Activated B cell treated with CpG ODN at 0.5 μM for 24 hours (primary cell): ENCODE measurements around the gene LBH. TPM values are rescaled to one million over a fixed set of nuclear protein-coding genes. Genes with fewer than 3 reads are reported as not detected.
"Not testable (repeated sequence)": the region's sequence is repeated elsewhere in the genome, so short reads cannot be mapped to it uniquely, and the experiment has no call there.

Experiments used
- ATAC-seq: fragments of 200-7000 bp; cut with Tn5 transposase; one replicate; pipeline ENCODE4 v1.10.0; 2021; ENCODE audit warnings: low read depth, mild to moderate bottlenecking, moderate library complexity
- CTCF ChIA-PET: fragments of 350-600 bp; sonication (Branson Sonifier 250); formaldehyde crosslinking; loops from one replicate; lab custom pipeline; 2021; ENCODE audit warnings: antibody characterized with exemption; lab: Charles Lee
- POLR2A ChIA-PET: fragments of 350-600 bp; sonication (Branson Sonifier 250); formaldehyde crosslinking; loops from one replicate; lab custom pipeline; 2021; ENCODE audit warnings: antibody characterized with exemption; lab: Charles Lee
- DNase-seq: peaks from one replicate; pipeline ENCODE4 v3.0.0; 2022
- H3K27ac Mint-ChIP-seq: one replicate; pipeline ENCODE4 v1.8.0; 2020; ENCODE audit warnings: mixed read lengths
- H3K27me3 Mint-ChIP-seq: one replicate; pipeline ENCODE4 v1.8.0; 2021; ENCODE audit warnings: mixed read lengths
- H3K36me3 Mint-ChIP-seq: one replicate; pipeline ENCODE4 v1.8.0; 2021; ENCODE audit warnings: low read depth, mixed read lengths
- H3K4me1 Mint-ChIP-seq: one replicate; pipeline ENCODE4 v1.8.0; 2021; ENCODE audit warnings: mixed read lengths
- H3K4me3 Mint-ChIP-seq: one replicate; pipeline ENCODE4 v1.8.0; 2020; ENCODE audit warnings: mild to moderate bottlenecking, mixed read lengths
- H3K9me3 Mint-ChIP-seq: one replicate; pipeline ENCODE4 v1.8.0; 2020; ENCODE audit warnings: mixed read lengths
- intact Hi-C: fragments of 100-400 bp; cut with micrococcal nuclease; formaldehyde crosslinking; loops from one replicate; pipeline ENCODE4 v1.15.1; 2024
- total RNA-seq: library from RNA; stranded (reverse); gene quantifications from 2 replicates; pipeline ENCODE4 v1.2.3, GENCODE V29; 2022
- TF ChIP-seq, protein P1 (sequence below): fragments of 200-600 bp; IDR thresholded peaks from one replicate; pipeline ENCODE4 v1.8.0; 2022; ENCODE audit warnings: antibody characterized with exemption, mild to moderate bottlenecking

LBH gene
- total RNA-seq, 1 donor from 2014 or later = 131 TPM

DNA sequence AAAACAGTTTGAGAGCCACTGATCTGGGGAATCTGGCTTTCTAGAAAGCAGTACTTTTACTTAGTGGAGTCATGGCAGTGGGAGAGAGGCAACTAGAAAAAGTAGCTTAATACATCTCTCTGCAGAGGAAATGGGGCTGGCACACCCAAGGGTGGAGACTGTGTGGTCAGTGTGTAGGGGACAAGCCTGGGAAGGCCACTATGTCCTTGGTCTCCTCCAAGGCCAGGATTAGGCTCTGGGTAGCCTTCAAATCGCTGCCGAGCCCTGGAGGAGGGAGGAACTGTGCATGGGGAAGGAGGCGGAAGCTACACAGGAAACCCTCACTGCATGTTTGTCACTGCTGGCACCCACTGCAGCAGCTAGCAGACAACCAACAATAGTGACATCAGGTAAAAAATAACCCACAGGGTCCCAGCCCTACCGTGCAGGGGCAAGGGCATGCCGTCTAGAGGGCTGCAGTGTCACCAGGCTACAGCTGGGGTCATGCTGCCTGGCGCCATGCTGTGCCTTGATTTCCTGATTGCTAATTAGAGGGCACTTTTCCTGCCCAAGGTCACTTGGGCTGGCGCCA lies 34.8 kb downstream of the LBH start:
- Mint-ChIP-seq H3K9me3 (peaks cover 8% of the 10 kb centered on the region), H3K4me3 (peak overlapping the region; percentile 79), H3K36me3 (peaks cover 10% of the 10 kb centered on the region), H3K4me1 (peaks cover 92% of the 10 kb centered on the region), H3K27ac (peak overlapping the region; percentile 99), H3K27me3 (no peaks in the 10 kb centered on the region)
- ATAC-seq (peak; percentile 80), DNase-seq (no peak)
- intact Hi-C loops = loop anchor here (1.0 to 2.0 kb wide), 2 partner anchors 10 to 17 kb away; no protein-coding TSS in a partner anchor
- CTCF ChIA-PET = interaction anchor here (1.2 to 1.7 kb wide), 4 partner anchors 10 to 101 kb away, joined by 3 to 8 read pairs (median 4); no protein-coding TSS in a partner anchor
- TF ChIP-seq, protein P1, sequence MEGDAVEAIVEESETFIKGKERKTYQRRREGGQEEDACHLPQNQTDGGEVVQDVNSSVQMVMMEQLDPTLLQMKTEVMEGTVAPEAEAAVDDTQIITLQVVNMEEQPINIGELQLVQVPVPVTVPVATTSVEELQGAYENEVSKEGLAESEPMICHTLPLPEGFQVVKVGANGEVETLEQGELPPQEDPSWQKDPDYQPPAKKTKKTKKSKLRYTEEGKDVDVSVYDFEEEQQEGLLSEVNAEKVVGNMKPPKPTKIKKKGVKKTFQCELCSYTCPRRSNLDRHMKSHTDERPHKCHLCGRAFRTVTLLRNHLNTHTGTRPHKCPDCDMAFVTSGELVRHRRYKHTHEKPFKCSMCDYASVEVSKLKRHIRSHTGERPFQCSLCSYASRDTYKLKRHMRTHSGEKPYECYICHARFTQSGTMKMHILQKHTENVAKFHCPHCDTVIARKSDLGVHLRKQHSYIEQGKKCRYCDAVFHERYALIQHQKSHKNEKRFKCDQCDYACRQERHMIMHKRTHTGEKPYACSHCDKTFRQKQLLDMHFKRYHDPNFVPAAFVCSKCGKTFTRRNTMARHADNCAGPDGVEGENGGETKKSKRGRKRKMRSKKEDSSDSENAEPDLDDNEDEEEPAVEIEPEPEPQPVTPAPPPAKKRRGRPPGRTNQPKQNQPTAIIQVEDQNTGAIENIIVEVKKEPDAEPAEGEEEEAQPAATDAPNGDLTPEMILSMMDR = no peak
- POLR2A ChIA-PET = interaction anchor here (0.9 to 3.8 kb wide), 18 partner anchors 10 to 181 kb away, joined by 3 to 43 read pairs (median 5); partner anchors contain the start of gene LCLAT1

DNA sequence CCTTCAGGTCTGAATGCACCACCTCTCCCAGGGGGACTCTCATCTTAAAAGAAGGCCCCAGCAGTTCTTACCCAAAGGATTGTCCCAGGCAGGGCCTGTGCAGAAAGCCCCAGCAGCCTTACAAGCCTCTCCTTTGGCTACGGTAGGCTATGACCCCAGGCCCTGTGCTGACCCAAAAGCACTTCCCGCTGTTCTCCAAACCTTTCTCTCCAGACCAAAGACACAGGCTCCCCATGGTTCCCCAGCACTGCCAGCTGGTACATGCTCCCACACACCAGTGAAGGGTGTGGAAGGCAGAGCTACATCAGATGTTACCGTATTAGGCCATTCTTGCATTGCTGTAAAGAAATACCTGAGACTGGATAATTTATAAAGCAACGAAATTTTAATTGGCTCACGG lies 35.4 kb downstream of the LBH start:
- no peaks in the 10 kb centered on the region for H3K27me3 Mint-ChIP-seq
- H3K4me1 Mint-ChIP-seq = peaks cover 92% of the 10 kb centered on the region

DNA sequence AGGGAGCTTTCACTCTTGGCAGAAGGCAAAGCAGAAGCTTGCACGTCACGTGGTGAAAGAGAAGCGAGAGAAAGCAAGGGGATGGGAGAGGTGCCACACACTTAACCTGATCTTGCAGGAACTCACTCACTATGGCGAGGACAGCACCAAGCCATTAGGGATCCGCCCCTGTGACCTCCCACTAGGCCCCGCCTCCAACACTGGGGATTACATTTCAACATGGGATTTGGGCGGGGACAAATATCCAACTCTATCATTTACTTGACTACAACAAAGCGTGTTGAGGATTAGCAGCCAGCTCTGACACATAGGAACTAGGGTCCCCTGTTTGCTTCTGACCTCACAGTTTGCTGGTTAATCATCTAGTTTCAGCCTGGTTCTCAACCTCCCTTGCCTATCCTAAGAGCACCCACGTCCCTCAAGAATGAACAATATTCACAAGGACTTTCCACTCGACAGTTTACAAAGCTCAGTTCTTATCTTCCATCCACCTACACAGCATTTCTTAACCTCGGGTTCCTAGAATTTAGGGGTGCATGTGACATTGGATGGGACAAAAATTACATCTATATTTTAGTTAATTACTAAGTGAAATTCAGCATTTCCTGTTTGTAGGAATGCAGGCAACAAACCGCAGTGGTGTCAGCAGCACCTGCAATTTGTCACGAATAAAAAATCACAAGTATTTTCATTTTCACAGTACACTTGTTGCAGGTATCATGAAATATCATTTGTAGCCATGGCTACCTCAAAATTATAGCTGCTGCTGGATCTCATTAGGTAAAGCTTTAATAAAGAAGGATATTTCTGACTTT lies 36.0 kb downstream of the LBH start:
- Mint-ChIP-seq H3K27me3 (no peaks in the 10 kb centered on the region), H3K9me3 (peaks cover 2% of the 10 kb centered on the region), H3K4me3 (peak overlapping the region; percentile 79), H3K4me1 (peaks cover 94% of the 10 kb centered on the region), H3K27ac (peak overlapping the region; percentile 99), H3K36me3 (peaks cover 1% of the 10 kb centered on the region)
- TF ChIP-seq, protein P1 = no peak
- no peak for ATAC-seq
- no peak for DNase-seq
- intact Hi-C loops = loop anchor here (2.0 kb wide), 1 partner anchor 15 kb away; no protein-coding TSS in a partner anchor
- ChIA-PET CTCF (interaction anchor here (1.4 to 1.6 kb wide), 2 partner anchors 30 to 32 kb away, joined by 3 to 4 read pairs; no protein-coding TSS in a partner anchor), POLR2A (interaction anchor here (1.1 to 3.8 kb wide), 9 partner anchors 14 to 317 kb away, joined by 3 to 43 read pairs (median 5); no protein-coding TSS in a partner anchor)

More for the DNA sequence above, 35.4 kb downstream of the LBH start:
- intact Hi-C loops = loop anchor here (1.0 to 2.0 kb wide), 2 partner anchors 10 to 16 kb away; no protein-coding TSS in a partner anchor
- POLR2A ChIA-PET = interaction anchor here (0.9 to 3.8 kb wide), 17 partner anchors 10 to 180 kb away, joined by 3 to 43 read pairs (median 5); partner anchors contain the start of gene LCLAT1
- DNase-seq = no peak
- peaks cover 7% of the 10 kb centered on the region for H3K36me3 Mint-ChIP-seq
- peak overlapping the region; percentile 99 for H3K27ac Mint-ChIP-seq
- CTCF ChIA-PET = interaction anchor here (1.2 to 1.7 kb wide), 3 partner anchors 27 to 102 kb away, joined by 3 to 8 read pairs (median 4); no protein-coding TSS in a partner anchor
- TF ChIP-seq, protein P1 = no peak
- H3K9me3 Mint-ChIP-seq = peaks cover 6% of the 10 kb centered on the region
- H3K4me3 Mint-ChIP-seq = peak overlapping the region; percentile 79
- peak; percentile 13 for ATAC-seq

DNA sequence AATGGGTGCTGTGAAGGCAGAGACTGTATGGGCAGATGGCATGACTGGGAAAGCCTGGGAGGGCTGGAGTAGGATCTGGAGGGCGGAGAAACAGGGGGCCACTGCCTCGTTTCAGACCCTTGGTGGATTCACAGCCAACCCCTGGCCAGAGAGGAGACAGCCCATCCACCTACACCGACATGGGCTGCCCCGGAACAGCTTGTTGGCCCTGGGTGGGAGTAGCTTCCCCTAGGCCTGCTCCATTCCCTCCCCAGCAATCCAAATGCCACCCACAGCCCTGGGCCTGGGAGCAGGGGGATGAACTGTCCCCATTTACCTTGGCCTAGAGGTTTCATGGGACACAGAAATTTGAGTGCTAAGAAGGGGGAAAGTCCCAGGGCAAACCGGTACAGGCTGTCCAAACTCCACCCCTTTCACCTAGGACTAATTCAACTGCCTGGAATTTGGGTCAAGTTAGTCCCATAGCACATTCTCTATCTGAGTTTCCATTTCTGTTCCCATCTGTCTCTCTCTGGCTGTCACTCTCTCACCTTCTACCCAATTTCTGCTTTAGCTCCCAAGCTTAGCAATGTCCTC lies 37.0 kb downstream of the LBH start:
- TF ChIP-seq, protein P1 = no peak
- Mint-ChIP-seq H3K36me3 (no peaks in the 10 kb centered on the region), H3K27ac (peak overlapping the region; percentile 41), H3K9me3 (no peaks in the 10 kb centered on the region), H3K4me1 (peaks cover 95% of the 10 kb centered on the region), H3K4me3 (no peak overlapping the region), H3K27me3 (no peaks in the 10 kb centered on the region)
- intact Hi-C loops = no loop called here
- CTCF ChIA-PET = interaction anchor here (0.7 to 1.6 kb wide), 3 partner anchors 14 to 66 kb away, joined by 3 to 4 read pairs (median 4); no protein-coding TSS in a partner anchor
- POLR2A ChIA-PET = interaction anchor here (0.5 to 3.8 kb wide), 9 partner anchors 13 to 316 kb away, joined by 3 to 43 read pairs (median 4); partner anchors contain the start of gene LBH
- ATAC-seq = no peak
- no peak for DNase-seq

DNA sequence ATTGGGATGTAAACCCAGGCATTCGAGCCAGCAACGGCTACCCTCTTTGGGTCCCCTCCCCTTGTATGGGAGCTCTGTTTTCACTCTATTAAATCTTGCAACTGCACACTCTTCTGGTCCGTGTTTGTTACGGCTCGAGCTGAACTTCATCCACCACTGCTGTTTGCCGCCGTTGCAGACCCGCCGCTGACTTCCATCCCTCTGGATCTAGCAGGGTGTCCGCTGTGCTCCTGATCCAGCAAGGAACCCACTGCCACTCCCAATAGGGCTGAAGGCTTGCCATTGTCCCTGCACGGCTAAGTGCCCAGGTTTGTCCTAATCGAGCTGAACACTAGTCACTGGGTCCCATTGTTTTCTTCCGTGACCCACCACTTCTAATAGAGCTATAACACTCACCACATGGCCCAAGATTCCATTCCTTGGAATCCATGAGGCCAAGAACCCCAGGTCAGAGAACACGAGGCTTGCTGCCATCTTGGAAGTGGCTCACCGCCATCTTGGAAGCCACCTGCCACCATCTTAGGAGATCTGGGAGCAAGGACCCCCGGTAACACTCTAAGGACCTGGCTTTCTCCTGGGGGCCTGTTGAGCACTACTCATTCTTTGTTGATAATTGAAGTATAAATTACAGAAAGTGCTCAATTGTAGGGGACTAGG lies 37.9 kb downstream of the LBH start:
- Mint-ChIP-seq H3K4me1 (peaks cover 98% of the 10 kb centered on the region), H3K27ac (peak overlapping the region; percentile 82)
- H3K36me3 Mint-ChIP-seq, DNase-seq, H3K9me3 Mint-ChIP-seq, intact Hi-C loops, H3K4me3 Mint-ChIP-seq, ATAC-seq, H3K27me3 Mint-ChIP-seq: not testable (repeated sequence)
- ChIA-PET CTCF (interaction anchor here (0.7 to 1.6 kb wide), 3 partner anchors 13 to 65 kb away, joined by 3 to 4 read pairs (median 4); no protein-coding TSS in a partner anchor), POLR2A (interaction anchor here (0.6 to 1.9 kb wide), 4 partner anchors 12 to 141 kb away, joined by 3 to 5 read pairs (median 4); partner anchors contain the start of gene LBH)
